ENCODE data around the gene GPR55. TPM values are rescaled to one million over a fixed set of nuclear protein-coding genes. Genes with fewer than 3 reads are reported as not detected.
A peak's percentile ranks its signal among the peaks of the same experiment; 100 is the strongest.

The GPR55 gene
- total and polyA plus RNA-seq, 10 of the 15 experiments (the other 5 are each of a cell fraction or from before 2014, with no cell fraction given): 2.1 to 30.1 (median 16.2) TPM

DNA sequence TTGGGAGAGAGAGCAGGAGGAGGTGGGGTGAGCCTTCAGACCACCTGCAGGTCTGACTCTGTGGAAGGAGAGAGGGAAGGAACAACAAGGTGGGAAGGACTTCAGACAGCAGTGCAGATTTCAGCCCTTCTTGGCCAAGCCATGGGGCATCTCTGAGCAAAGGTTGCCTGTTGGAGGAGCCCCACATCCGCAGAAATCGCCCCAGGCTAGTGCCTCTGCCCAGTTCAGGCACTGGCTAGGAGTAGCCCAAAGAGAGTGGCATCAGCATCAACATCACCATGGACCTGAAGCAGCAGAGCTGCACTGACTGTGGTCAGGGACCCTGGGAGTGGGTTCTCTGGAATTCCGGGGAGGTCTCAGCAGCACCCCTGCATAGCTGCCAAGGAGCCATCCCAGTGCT is 10.2 kb downstream of the GPR55 start:
- FAIRE-seq: no peak
- WGBS (ENCODE audit: insufficient coverage, insufficient replicate concordance, low lambda C conversion rate, missing lambda C conversion rate): 95% methylated on average over 3 of the region's 3 CpGs
- CTCF ChIA-PET: interaction anchor here (0.7 to 5.6 kb wide), 5 partner anchors 11 to 143 kb away, joined by 3 to 58 read pairs (median 17); partner anchors contain the start of genes GPR55 and ITM2C
- H3K4me1 ChIP-seq (ENCODE audit: control insufficient read depth, insufficient read depth, low read length): peaks cover 23% of the 10 kb centered on the region
- ATAC-seq: no peak
- DNase-seq (ENCODE audit: low read depth, low spot score): no peak
- peaks cover 89% of the 10 kb centered on the region for H3K79me2 ChIP-seq (ENCODE audit: control insufficient read depth, insufficient read depth, low read length)
- POLR2A ChIA-PET: no interaction called here
- in situ Hi-C loops (cut with MboI): no loop called here
- no peak overlapping the region for H3K9ac ChIP-seq (ENCODE audit: control insufficient read depth, insufficient read depth, low read length)
- RAD21 ChIA-PET (ENCODE audit: unreplicated experiment): interaction anchor here (3.3 kb wide), 1 partner anchor 71 kb away, joined by 31 read pairs; no protein-coding TSS in a partner anchor
- no TSS peak for BruUV-seq (replicated peaks)
- H3K27me3 ChIP-seq (replicated peaks in 1 of 2; ENCODE audit: control insufficient read depth in 2 of 2, insufficient read depth in 2 of 2, low read length in 1 of 2): no peaks in the 10 kb centered on the region
- H3K27ac ChIP-seq (ENCODE audit: control insufficient read depth, insufficient read depth): peak overlapping the region; percentile 6
- intact Hi-C loops (cut with micrococcal nuclease; ENCODE audit: unreplicated experiment): no loop called here
- H2AFZ ChIP-seq (ENCODE audit: control insufficient read depth, low read depth, low read length): no peak overlapping the region
- TF ChIP-seq REST (IDR thresholded peaks at IDR 0.05; ENCODE audit: low read depth, low read length): no peak
- no peak for TF ChIP-seq ESRRA (IDR thresholded peaks at IDR 0.05; ENCODE audit: low read length)
- TF ChIP-seq TCF3 (IDR thresholded peaks at IDR 0.05; ENCODE audit: borderline replicate concordance, insufficient read depth, low read depth, low read length): no peak
- TF ChIP-seq POLR2AphosphoS2 (IDR thresholded peaks at IDR 0.05; ENCODE audit: low read depth, low read length): no peak
- no peak for TF ChIP-seq JUNB (IDR thresholded peaks at IDR 0.05)
- TF ChIP-seq, protein P1, sequence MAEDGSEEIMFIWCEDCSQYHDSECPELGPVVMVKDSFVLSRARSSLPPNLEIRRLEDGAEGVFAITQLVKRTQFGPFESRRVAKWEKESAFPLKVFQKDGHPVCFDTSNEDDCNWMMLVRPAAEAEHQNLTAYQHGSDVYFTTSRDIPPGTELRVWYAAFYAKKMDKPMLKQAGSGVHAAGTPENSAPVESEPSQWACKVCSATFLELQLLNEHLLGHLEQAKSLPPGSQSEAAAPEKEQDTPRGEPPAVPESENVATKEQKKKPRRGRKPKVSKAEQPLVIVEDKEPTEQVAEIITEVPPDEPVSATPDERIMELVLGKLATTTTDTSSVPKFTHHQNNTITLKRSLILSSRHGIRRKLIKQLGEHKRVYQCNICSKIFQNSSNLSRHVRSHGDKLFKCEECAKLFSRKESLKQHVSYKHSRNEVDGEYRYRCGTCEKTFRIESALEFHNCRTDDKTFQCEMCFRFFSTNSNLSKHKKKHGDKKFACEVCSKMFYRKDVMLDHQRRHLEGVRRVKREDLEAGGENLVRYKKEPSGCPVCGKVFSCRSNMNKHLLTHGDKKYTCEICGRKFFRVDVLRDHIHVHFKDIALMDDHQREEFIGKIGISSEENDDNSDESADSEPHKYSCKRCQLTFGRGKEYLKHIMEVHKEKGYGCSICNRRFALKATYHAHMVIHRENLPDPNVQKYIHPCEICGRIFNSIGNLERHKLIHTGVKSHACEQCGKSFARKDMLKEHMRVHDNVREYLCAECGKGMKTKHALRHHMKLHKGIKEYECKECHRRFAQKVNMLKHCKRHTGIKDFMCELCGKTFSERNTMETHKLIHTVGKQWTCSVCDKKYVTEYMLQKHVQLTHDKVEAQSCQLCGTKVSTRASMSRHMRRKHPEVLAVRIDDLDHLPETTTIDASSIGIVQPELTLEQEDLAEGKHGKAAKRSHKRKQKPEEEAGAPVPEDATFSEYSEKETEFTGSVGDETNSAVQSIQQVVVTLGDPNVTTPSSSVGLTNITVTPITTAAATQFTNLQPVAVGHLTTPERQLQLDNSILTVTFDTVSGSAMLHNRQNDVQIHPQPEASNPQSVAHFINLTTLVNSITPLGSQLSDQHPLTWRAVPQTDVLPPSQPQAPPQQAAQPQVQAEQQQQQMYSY (CRISPR knock-in tag; IDR thresholded peaks at IDR 0.05): no peak
- TF ChIP-seq MYB (IDR thresholded peaks at IDR 0.05; ENCODE audit: borderline replicate concordance, low read depth, low read length): no peak
- TF ChIP-seq RFX5 (IDR thresholded peaks at IDR 0.05; ENCODE audit: low read depth, low read length): no peak
- no peak for TF ChIP-seq BCL11A (IDR thresholded peaks at IDR 0.05; ENCODE audit: low read depth, low read length)
- TF ChIP-seq, protein P2, sequence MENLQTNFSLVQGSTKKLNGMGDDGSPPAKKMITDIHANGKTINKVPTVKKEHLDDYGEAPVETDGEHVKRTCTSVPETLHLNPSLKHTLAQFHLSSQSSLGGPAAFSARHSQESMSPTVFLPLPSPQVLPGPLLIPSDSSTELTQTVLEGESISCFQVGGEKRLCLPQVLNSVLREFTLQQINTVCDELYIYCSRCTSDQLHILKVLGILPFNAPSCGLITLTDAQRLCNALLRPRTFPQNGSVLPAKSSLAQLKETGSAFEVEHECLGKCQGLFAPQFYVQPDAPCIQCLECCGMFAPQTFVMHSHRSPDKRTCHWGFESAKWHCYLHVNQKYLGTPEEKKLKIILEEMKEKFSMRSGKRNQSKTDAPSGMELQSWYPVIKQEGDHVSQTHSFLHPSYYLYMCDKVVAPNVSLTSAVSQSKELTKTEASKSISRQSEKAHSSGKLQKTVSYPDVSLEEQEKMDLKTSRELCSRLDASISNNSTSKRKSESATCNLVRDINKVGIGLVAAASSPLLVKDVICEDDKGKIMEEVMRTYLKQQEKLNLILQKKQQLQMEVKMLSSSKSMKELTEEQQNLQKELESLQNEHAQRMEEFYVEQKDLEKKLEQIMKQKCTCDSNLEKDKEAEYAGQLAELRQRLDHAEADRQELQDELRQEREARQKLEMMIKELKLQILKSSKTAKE (IDR thresholded peaks at IDR 0.05; ENCODE audit: low read depth, poor library complexity, severe bottlenecking): no peak
- TF ChIP-seq STAT3 (IDR thresholded peaks at IDR 0.05; ENCODE audit: low read depth, low read length): no peak
- no peak for TF ChIP-seq YY1 (IDR thresholded peaks at IDR 0.05; ENCODE audit: low read depth, low read length)
- peaks cover 2% of the 10 kb centered on the region; the same call in 1 of the 2 replicates for H4K20me1 ChIP-seq (ENCODE audit: control insufficient read depth, insufficient read depth)
- peak overlapping the region; percentile 20; the same call in 1 of the 2 replicates for H3K4me2 ChIP-seq (ENCODE audit: control insufficient read depth, insufficient read depth)
- H3K9me3 ChIP-seq (replicated peaks; ENCODE audit: control insufficient read depth, insufficient read depth, low read length): no peaks in the 10 kb centered on the region
- H3K36me3 ChIP-seq (ENCODE audit: control insufficient read depth in 2 of 2, insufficient read depth in 2 of 2, low read length in 1 of 2): peaks cover 9 to 11% of the 10 kb centered on the region in 2 experiments
- SMC1A ChIA-PET (ENCODE audit: uncharacterized antibody, unreplicated experiment): interaction anchor here (7.8 kb wide), 1 partner anchor 9 kb away, joined by 59 read pairs; the partner anchor contains the start of gene GPR55
- no peak overlapping the region for H3K4me3 ChIP-seq
